Pons (tissue), 1 donor: Measurements from ENCODE around the gene RPS29.
"Not testable (repeated sequence)": the region's sequence is repeated elsewhere in the genome, so short reads cannot be mapped to it uniquely, and the experiment has no call there.

ENCODE experiments used
- DNase-seq: peaks from one replicate; pipeline ENCODE4 v3.0.0-alpha.2; 2016; ENCODE audit warnings: low spot score

The RPS29 gene

GRCh38 chr14:49585803-49586672, at the start of gene RPS29:
Gene RPS29, minus strand, starts transcription at chr14:49586380. Its CDS starts 34 bp downstream, at chr14:49586346.
- DNase-seq, result peak; percentile 99

- DNase-seq, result no peak
These were observed 48.6 kb upstream of the RPS29 start, which contains the start of gene DNAAF2 for GRCh38 chr14:49634547-49635334. Gene DNAAF2, minus strand, starts transcription at chr14:49635244. Its CDS starts 95 bp downstream, at chr14:49635149.

- peak; percentile 94 for DNase-seq
These were observed 47.7 kb upstream of the RPS29 start for GRCh38 chr14:49633640-49634546.

GRCh38 chr14:49623941-49624839, 38.0 kb upstream of the RPS29 start:
- DNase-seq, result no peak

- no peak for DNase-seq
These were observed 37.2 kb upstream of the RPS29 start for GRCh38 chr14:49623387-49623786.

GRCh38 chr14:49622022-49622607, 35.9 kb upstream of the RPS29 start:
- no peak for DNase-seq

GRCh38 chr14:49621114-49621881, 35.1 kb upstream of the RPS29 start:
- no peak for DNase-seq

- peak; percentile 98 for DNase-seq
These were observed 34.3 kb upstream of the RPS29 start, which contains the start of the genes MGAT2 and RPL36AL for GRCh38 chr14:49620182-49621113. Gene MGAT2, plus strand, starts transcription at chr14:49620799. Its CDS starts 470 bp downstream, at chr14:49621269. Gene RPL36AL, minus strand, starts transcription at chr14:49620626. Its CDS starts 1,522 bp downstream, at chr14:49619104.

GRCh38 chr14:49619730-49620129, 33.5 kb upstream of the RPS29 start:
- DNase-seq, result no peak

- DNase-seq, result not testable (repeated sequence)
These were observed 33.1 kb upstream of the RPS29 start for GRCh38 chr14:49619273-49619672.

- DNase-seq, result no peak
These were observed 31.8 kb upstream of the RPS29 start for GRCh38 chr14:49617852-49618519.

GRCh38 chr14:49615776-49616175, 29.6 kb upstream of the RPS29 start:
- DNase-seq, result no peak

GRCh38 chr14:49614196-49614595, 28.0 kb upstream of the RPS29 start:
- DNase-seq, result no peak

GRCh38 chr14:49612671-49613070, 26.5 kb upstream of the RPS29 start:
- DNase-seq, result no peak

GRCh38 chr14:49612251-49612650, 26.1 kb upstream of the RPS29 start:
- DNase-seq, result no peak

GRCh38 chr14:49607583-49607982, 21.4 kb upstream of the RPS29 start:
- no peak for DNase-seq

- DNase-seq, result peak; percentile 53
These were observed 12.5 kb upstream of the RPS29 start, which contains the start of gene LRR1 for GRCh38 chr14:49598485-49599300. Gene LRR1, plus strand, starts transcription at chr14:49598940. Its CDS starts 81 bp downstream, at chr14:49599021.
